Amniotic epithelial cell (primary cell): ENCODE data around the gene SPATA32.
A peak's percentile ranks its signal among the peaks of the same experiment; 100 is the strongest.
"Not testable (repeated sequence)": the region's sequence is repeated elsewhere in the genome, so short reads cannot be mapped to it uniquely, and the experiment has no call there.

Experiments used
- DNase-seq: peaks from one replicate; pipeline ENCODE4 v3.0.0-alpha.2; 2010; ENCODE audit warnings: low read depth

Gene SPATA32

GRCh38 chr17:45270828-45271418, 9.0 kb upstream of the SPATA32 start:
- DNase-seq: no peak

DNA sequence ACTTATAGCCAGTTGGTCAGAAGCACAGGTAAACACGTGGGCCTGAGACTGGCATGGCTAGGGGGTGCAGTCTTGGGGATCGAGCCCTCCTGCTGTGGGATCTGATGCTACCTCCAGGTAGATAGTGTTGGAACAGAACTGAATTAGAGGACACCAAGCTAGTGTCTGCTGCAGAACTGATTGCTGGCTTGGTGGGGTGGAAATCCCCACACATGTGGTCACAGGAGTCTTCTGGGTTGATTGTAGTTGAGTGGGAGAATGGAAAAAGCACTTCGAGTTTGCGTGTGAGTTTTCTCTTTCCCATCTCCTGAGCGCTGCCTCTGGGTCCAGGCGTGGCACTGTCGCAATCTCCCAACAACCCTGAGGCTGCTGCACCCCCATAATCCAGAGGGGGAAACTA, 8.0 kb upstream of the SPATA32 start:
- DNase-seq: no peak

GRCh38 chr17:45267436-45268055, 5.7 kb upstream of the SPATA32 start:
- no peak for DNase-seq

DNA sequence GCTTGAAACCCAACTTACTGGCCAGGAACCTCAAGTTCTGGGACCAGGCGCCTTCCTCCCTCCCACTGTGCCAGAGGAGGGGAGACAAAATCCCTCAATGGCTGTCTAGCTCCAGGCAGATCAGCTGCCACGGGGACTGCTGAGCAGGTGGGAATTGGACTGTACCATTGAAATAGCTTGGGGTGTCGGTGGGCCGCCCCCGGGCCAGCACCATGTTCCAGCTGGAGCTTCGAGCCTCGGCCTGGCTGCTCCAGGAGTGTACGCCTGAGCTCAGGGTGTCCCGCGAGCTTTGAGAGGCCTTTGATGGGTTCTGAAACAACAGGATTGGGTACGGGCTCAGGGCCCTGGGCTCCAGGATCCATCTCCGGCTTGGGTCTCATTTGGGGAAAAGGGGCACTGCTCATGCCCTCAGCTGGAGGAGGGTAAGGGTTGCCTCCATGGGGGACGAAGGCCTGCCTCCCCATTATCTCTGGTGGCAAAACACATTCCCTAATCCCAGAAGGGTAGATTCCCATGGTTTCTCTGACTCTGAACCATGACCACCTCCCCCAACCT, 4.6 kb upstream of the SPATA32 start:
- DNase-seq: no peak

DNA sequence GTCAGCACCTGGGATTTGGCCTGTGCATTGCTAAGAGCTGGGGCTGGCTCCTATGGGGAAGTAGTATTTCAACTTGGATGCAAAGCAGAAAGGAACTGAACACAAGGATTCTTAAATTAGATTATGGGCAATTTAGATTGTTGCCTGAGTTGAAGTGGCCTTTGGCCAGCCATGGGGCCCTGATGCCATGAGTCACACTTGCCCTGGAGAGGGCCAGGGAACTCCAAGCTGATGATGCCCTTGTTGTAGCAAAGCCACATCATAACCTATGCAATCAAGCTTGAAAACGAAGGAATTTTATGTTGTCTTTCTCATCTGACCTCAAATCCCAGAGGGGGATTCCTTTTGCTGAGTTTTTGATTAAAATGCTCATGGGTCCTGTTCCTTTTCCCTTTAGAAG, 3.9 kb upstream of the SPATA32 start:
- peak; percentile 71 for DNase-seq

DNA sequence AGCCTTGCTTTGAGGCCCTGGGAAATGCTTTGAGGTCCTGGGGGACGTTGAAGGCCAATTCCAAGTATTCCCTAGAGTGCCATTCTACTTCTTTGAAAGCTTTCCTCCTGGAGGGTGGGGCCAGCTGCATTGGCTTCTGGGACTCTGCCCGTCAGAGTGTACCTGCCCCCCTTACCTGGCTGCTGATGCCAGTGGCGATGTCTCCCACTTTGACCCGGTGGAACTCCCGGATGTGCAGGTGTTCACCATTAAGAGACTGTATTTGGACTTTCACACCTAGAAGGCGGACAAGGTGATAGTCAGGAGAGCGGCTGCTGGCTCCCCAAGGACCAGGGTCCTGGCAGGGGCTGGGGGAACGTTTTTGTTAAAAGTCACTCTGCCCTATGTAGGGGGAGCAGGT, 3.1 kb upstream of the SPATA32 start:
- DNase-seq: no peak

DNA sequence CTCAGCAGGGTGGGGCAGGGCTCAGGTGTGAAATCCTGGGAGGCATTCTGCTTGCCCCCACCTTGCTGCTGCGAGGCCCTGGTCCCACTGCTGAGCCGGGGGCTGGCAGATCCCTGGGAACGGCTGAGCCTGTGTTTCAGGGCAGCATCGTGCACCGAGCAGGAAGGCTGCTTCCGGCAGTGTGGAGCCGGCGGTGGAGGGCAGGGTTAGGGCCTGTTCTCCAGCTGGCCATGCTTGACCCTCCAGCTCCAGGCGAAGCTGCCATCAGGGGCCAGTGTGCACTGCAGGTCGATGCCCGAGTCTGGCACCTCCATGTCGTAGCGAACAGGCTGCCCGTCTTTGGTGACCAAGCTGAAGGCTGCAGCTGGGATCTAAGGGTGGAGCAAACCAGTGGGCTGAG, 2.5 kb upstream of the SPATA32 start:
- no peak for DNase-seq

- no peak for DNase-seq
Observed at GRCh38 chr17:45263477-45263860, 1.6 kb upstream of the SPATA32 start.

GRCh38 chr17:45262516-45263476, 902 bp upstream of the SPATA32 start:
- DNase-seq: no peak

DNA sequence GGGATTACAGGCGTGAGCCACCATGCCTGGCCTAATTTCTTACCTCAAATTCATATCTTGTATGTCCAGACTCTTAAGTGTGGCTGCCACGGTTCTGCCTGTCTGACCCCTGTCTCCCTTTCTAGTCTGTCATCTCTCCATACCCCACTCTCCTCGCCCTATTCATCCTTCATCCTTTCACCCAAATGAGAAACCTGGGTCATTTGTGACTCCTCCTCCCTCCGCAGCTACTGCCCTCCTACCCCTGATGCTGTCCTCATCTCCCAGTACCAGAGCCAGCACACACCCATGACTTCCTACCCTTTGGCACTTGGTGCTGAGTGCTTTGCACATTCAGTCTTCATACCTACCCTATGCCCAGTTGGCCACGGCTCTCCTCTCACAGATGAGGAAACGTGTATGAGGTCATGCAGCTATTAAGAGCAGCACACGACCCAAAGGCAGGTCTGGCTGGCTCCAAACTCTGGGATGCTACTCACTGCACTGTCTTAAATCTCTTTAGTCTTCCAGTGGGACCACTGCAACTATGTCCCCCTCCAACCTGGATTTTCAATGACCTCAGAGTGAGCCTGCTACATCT, 1.6 kb downstream of the SPATA32 start:
- DNase-seq: no peak

DNA sequence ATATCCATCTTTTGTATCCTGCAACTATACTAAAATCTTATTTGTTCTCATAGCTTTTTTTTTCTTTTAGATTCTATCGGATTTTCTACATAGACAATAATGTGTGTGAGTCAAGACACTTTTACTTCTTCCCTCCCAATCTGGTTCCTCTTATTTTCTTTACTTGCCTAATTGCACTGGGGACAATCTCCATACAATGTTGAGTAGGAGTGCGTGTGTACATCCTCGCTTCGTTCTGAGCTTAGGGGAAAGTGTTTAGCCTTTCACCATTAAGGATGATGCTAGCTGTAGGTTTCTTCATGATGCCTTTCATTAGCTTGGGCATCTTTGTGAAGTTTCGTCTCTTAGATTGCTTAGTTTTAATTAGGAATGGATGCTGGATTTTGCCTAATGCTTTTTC, 2.9 kb downstream of the SPATA32 start:
- DNase-seq: no peak

DNA sequence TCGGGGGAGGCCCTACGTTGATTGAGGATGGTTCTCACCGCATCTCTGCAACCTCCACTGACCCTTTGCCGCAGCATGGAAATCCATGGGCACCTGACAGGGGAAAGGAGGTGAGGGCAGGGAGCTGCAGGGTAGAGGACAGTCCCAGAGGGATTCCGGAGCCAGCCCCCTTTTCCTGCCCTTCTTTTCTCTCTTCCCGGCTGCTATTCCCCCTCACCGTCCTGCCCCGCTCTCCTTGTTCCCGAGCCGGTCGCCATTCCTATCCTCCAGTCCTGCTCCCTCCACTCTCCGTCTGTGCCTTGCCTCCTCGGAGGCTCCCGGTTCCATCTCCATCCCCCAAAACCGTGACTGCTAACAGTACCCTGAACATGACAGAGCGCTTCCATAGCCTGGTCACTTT, 4.8 kb downstream of the SPATA32 start:
- DNase-seq: no peak

- no peak for DNase-seq
Observed at GRCh38 chr17:45256114-45256966, 5.6 kb downstream of the SPATA32 start.

DNA sequence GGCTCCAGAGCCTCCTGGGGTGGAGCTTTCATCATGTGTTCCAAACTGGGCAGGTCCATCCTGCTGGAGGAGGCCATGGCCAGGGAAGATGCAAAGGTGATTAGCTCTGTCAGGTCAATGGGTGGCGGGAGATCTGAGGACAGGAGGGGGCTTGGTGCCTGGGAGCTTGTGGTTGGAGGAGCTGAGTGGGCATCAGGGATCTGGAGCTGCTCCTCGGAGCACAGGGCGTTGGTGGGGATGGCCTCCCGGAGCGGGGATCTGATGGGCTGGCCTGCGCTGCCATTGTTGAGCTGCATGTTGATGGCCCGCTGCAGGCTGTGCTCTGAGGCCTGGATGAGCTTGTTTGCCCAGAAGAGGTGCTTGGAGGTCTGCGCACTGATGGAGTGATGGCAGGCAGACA, 6.5 kb downstream of the SPATA32 start:
- no peak for DNase-seq

DNA sequence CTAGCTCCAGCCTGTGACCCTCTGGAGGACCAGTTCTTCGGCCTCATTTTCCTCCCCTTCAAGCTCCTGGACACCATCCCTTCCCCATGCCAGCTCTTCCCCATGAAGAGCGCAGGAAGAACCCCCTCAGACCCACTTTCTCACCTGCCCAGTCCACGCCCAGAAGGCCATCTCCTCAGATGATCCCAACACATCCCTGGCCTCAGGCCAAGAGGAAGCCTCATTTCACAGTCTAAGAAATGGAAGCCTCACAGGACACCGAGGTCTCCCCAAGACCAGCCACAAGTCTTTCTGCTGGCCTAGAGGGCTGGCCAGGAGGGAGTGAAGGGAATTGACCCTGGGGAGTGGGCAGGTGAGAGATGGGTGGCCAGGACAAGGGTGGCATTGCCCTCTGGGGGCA, 8.0 kb downstream of the SPATA32 start:
- DNase-seq: no peak

- DNase-seq: not testable (repeated sequence)
Observed at GRCh38 chr17:45253237-45253636, 8.7 kb downstream of the SPATA32 start.

DNA sequence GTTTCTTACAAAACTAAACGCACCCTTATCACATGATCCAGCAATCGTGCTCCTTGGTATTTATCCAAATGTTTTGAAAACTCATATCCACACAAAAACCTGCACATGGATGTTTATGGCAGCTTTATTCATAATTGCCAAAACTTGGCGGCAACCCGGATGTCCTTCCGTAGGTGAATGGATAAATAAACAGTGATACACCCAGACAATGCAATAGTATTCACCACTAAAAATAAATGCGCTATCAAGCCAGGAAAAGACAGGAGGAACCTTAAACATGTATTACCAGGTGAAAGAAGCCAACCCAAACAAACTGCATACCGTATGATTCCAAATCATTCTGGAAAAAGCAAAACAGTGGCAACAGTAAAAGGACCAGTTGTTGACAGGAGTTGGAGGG, 10.0 kb downstream of the SPATA32 start:
- no peak for DNase-seq

DNA sequence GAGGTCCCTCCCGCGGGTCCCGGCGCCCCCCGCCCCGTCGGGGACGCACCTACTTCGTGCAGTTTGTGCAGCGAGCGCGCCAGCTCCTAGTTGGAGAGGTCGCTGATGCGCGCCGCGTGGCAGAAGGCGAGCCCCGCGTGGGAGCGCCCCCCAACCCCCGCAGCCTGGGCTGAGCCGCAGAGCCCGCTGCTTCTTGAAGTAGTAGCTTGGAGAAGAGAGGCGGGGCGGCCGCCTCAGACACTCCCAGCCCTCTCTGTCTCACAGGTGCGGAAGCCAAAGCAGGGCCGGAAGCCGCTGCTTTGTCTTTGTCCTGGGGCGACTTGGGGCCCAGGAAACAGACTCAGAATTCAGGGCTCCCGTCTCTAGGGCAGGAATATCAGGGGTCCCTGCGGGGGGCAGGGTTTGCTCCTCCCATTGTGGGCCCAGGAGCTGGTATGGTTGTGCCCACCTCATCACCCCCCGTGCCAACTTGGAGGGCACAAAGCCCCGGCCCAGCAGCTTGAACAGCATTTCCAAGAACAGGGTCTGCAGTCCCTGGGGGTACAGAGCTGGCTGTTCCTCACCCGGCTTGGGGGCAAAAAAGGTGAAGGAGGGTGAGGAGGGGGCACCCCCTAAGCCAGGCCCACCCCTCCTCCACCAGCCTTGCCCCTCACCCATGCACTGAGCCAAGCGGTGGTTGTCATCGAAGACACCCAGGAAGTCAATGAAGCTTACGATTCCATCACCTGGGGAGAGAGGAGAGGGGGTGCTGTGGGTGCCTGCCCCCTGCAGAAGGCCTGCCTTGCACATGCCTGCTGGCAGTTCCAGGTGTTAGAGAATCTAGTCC, 13.5 kb downstream of the SPATA32 start:
- DNase-seq: peak; percentile 25

DNA sequence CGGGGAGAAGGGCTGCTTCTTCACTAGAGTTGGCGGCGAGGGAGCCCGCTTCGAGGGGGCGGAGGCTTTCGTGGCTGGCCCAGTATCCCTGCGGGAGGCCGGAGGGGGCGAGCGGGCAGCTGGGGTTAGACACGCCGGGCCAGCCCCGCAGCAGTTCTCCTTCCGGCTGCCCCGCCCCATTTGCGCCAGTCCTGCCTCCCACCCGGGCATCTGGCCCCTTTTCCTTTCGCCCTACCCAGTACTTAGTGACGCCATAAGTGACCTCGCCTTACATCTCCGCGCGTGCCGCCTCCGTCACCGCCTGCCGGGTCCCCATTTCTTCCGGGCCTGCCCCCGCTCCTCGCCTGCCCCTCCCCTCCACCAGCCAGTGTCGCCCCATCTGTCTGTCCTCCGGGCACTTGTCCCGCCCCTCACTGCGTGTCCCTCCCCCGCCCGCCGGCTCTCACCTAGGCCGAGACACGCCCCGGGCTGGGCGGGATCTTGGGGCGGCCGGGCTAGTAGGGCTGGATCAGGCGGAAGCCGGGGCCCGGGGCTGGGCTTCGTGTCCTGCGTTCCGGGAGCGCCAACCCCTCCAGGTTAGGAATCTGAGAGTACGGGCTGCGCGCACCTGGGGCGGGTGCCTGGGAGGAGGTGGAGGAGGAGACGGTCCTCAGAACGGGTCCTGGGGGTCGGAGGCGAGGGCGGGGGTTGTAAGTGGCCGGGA, 14.3 kb downstream of the SPATA32 start:
- peak; percentile 87 for DNase-seq

DNA sequence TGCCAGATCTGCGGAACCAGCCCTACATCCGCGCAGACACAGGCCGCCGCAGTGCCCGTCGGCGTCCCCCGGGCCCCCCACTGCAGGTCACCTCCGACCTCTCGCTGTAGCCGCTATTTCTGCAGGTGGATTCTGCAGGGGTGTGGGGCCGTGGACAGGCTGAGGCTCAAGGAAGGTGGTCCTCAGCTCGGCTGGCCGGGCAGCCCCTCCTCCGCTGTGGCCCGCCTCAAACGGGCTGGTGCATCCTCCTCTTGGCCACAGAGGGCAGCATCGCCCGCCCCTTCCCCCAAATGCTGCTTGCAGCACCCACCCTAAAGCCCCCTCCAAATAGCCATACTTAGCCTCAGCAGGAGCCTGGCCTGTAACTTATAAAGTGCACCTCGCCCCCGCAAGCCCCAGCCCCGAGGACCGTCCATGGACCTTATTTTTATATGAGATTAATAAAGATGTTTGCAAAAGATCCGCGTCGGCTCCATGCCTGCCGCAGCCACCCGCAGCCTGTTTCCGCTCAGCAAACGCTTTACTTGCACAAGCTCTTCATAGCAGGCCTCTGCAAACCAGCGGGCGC, 14.9 kb downstream of the SPATA32 start:
- DNase-seq: no peak
